ENCODE measurements around the gene LIPE.

DNA sequence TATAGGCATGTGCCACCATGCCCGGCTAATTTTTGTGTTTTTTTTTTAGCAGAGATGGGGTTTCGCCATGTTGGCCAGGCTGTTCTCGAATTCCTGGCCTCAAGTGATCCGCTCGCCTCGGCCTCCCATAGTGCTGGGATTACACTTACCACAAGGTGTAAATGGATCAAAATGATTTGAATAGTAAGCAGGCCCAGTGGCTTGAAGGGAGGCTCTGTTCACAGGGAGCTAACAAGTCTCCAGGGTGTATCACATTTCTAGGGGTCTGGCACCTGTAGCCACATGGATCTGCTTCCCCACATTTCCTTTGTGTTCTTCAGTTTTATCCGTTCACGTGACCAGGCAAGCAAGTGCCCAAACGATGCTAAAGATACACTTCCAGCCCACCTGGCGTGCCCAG is 23.6 kb downstream of the LIPE start:
- TF ChIP-seq POLR2A (IDR thresholded peaks at IDR 0.05; ENCODE audit: low read depth, low read length) (no peak), POLR2AphosphoS5 (IDR thresholded peaks at IDR 0.05; ENCODE audit: low read depth, low read length) (no peak), TAF1 (IDR thresholded peaks at IDR 0.05; ENCODE audit: low read depth, low read length) (no peak)

Data from GM12891 (cell line).